Measurements from ENCODE around the gene APBA1. TPM values are rescaled to one million over a fixed set of nuclear protein-coding genes. Genes with fewer than 3 reads are reported as not detected.

APBA1 gene
- total RNA-seq, 3 donors from 2014 or later: 10.1 to 14.4 (median 12.7) TPM

GRCh38 chr9:69460012-69460411, 212.2 kb downstream of the APBA1 start:
- no peak for DNase-seq
- H3K4me1 ChIP-seq (ENCODE audit: low read depth): no peaks in the 10 kb centered on the region
- no peaks in the 10 kb centered on the region for H3K9me3 ChIP-seq
- intact Hi-C loops (cut with DNase I, micrococcal nuclease): no loop called here
- no peak for TF ChIP-seq CTCF (IDR thresholded peaks at IDR 0.05)
- no peak overlapping the region for H3K4me3 ChIP-seq
- H3K36me3 ChIP-seq (ENCODE audit: low read depth): no peaks in the 10 kb centered on the region
- ATAC-seq: no peak

DNA sequence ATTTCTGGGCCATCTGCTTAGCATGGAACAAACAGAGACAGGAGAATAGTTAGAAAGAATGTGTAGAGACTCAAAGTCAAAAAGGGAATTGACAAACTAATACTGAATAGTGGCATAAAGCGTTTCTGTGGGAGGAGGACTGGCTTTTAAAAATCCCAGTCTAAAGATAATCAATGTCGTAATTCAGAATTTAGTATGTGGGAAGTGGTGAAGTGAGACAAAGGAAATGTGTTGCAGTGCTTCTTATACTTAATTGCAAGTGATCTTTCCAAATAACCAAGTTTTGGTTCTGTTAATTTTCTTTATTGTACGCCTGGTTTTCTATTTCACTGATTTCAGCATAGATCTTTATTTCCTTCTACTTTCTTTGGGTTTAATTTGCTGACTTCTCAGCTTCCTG, 214.0 kb downstream of the APBA1 start:
- Histone ChIP-seq H3K4me1 (ENCODE audit: low read depth) (no peaks in the 10 kb centered on the region), H3K4me3 (no peak overlapping the region), H3K9me3 (no peaks in the 10 kb centered on the region), H3K36me3 (ENCODE audit: low read depth) (no peaks in the 10 kb centered on the region)
- intact Hi-C loops (cut with DNase I, micrococcal nuclease): no loop called here
- no peak for TF ChIP-seq CTCF (IDR thresholded peaks at IDR 0.05)
- ATAC-seq (no peak), DNase-seq (no peak)

DNA sequence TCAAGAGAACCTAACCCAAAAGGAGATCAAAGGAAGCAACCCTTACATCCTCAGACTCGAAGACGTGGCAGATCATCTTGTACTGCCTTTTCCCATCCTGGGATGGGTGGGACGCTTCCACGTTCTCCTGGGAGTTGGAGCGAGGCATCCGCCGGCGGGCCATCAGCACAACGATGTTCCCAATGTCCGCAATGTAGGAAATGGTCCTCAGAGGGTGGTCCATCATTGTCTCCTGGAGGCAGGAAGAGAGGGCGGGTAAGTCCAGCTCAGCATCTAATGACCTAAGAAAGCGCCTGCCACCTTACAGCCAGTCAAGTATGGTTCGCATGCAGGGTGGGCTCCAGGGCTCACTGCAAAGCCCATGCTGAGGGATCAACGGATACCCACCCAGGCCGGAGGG, 216.0 kb downstream of the APBA1 start:
- no peaks in the 10 kb centered on the region for H3K36me3 ChIP-seq (ENCODE audit: low read depth)
- ATAC-seq (no peak), DNase-seq (no peak)
- no peak overlapping the region for H3K4me3 ChIP-seq
- intact Hi-C loops (cut with DNase I, micrococcal nuclease): no loop called here
- TF ChIP-seq CTCF (IDR thresholded peaks at IDR 0.05): no peak
- no peaks in the 10 kb centered on the region for H3K9me3 ChIP-seq
- no peaks in the 10 kb centered on the region for H3K4me1 ChIP-seq (ENCODE audit: low read depth)

DNA sequence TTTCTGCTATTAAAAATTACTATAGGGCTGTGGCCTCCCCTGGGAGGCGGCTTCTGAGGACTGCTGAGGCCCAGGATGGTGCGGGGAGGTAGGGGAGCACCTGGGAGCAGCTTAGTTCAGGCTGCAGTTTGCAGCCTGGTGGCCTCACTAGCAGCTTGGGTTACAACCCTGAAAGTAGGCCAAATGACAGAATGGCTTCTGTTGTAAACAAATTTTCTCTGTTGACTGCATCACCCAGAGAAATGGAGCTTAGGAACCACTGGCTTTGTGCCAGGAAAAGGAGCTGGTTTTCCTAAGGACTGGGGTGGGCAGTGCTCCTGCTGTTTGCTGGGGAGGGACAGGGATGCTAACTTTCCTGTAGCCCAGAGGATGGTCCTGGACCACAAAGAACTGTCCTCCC, 216.9 kb downstream of the APBA1 start:
- Histone ChIP-seq H3K9me3 (no peaks in the 10 kb centered on the region), H3K4me3 (no peak overlapping the region), H3K4me1 (ENCODE audit: low read depth) (no peaks in the 10 kb centered on the region), H3K36me3 (ENCODE audit: low read depth) (no peaks in the 10 kb centered on the region)
- intact Hi-C loops (cut with DNase I, micrococcal nuclease): no loop called here
- TF ChIP-seq CTCF (IDR thresholded peaks at IDR 0.05): no peak
- DNase-seq (no peak), ATAC-seq (no peak)

DNA sequence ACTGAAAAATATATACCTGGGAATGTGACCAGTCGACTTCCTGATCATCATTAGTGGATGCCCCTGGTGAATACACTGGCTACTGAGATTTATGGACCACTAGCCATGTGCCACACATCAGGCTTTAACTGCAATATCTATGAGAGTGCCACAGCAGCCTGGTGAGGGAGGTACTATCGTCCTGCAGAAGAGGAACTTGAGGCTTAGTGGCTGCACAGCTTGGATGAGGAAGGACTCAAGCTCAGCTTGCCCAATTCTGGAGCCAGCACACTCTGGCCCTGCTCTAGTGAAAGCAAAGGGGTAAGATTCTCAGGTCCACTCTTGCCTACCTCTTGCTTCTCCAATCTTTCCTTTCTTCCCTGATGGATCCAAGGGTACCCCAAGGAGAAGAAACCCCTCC, 217.8 kb downstream of the APBA1 start:
- no peaks in the 10 kb centered on the region for H3K36me3 ChIP-seq (ENCODE audit: low read depth)
- ATAC-seq: no peak

More for the DNA sequence above, 217.8 kb downstream of the APBA1 start:
- DNase-seq: no peak
- TF ChIP-seq CTCF (IDR thresholded peaks at IDR 0.05): no peak
- Histone ChIP-seq H3K9me3 (no peaks in the 10 kb centered on the region), H3K4me3 (no peak overlapping the region), H3K4me1 (ENCODE audit: low read depth) (no peaks in the 10 kb centered on the region)
- intact Hi-C loops (cut with DNase I, micrococcal nuclease): no loop called here

Data from mucosa of descending colon (tissue), 3 donors.